Raji (cell line): ENCODE measurements around the gene MAPK8IP3.

Experiments used
- POLR2A ChIP-seq: IDR thresholded peaks from 2 replicates; pipeline ENCODE4 v1.6.1; 2011; ENCODE audit warnings: low read depth, low read length, control low read depth; ENCODE audit not compliant: insufficient read depth

Gene MAPK8IP3

GRCh38 chr16:1788095-1788707 is 82.2 kb downstream of the MAPK8IP3 start:
- TF ChIP-seq POLR2A, result no peak

GRCh38 chr16:1788708-1789100 is 82.7 kb downstream of the MAPK8IP3 start:
- TF ChIP-seq POLR2A, result no peak

GRCh38 chr16:1789643-1790045 is 83.6 kb downstream of the MAPK8IP3 start:
- no peak for TF ChIP-seq POLR2A

- no peak for TF ChIP-seq POLR2A
Measured at GRCh38 chr16:1790261-1790610, 84.2 kb downstream of the MAPK8IP3 start.

- TF ChIP-seq POLR2A, result no peak
Measured at GRCh38 chr16:1790611-1791255, 84.7 kb downstream of the MAPK8IP3 start.

- no peak for TF ChIP-seq POLR2A
Measured at GRCh38 chr16:1791256-1791942, 85.4 kb downstream of the MAPK8IP3 start.

GRCh38 chr16:1791943-1792812 is 86.2 kb downstream of the MAPK8IP3 start:
- no peak for TF ChIP-seq POLR2A

- TF ChIP-seq POLR2A, result no peak
Measured at GRCh38 chr16:1792836-1793577, 87.0 kb downstream of the MAPK8IP3 start.

- TF ChIP-seq POLR2A, result no peak
Measured at GRCh38 chr16:1793578-1794220, 87.7 kb downstream of the MAPK8IP3 start, which contains the start of gene IGFALS. Gene IGFALS, minus strand, starts transcription at chr16:1793705. Its CDS starts 53 bp downstream, at chr16:1793652.

- TF ChIP-seq POLR2A, result no peak
Measured at GRCh38 chr16:1794221-1794871, 88.4 kb downstream of the MAPK8IP3 start.

GRCh38 chr16:1794908-1795666 is 89.1 kb downstream of the MAPK8IP3 start:
- no peak for TF ChIP-seq POLR2A

GRCh38 chr16:1800701-1801100 is 94.7 kb downstream of the MAPK8IP3 start:
- TF ChIP-seq POLR2A, result no peak

- no peak for TF ChIP-seq POLR2A
Measured at GRCh38 chr16:1807626-1808025, 101.6 kb downstream of the MAPK8IP3 start.
